Loucy (cell line): Measurements from ENCODE around the gene TNRC6C.

ENCODE experiments used
- CTCF ChIP-seq: fragments of 200-600 bp; sonication (generic); conservative IDR thresholded peaks from 2 replicates; pipeline ENCODE4 v1.5.1; 2014; ENCODE audit warnings: mild to moderate bottlenecking, antibody characterized with exemption, low read length
- EZH2phosphoT487 ChIP-seq: fragments of 200-600 bp; IDR thresholded peaks from 2 replicates; pipeline ENCODE4 v1.6.1; 2018; ENCODE audit warnings: antibody characterized with exemption, mild to moderate bottlenecking, moderate library complexity, borderline replicate concordance

- TF ChIP-seq CTCF (no peak), EZH2phosphoT487 (no peak)
Measured at GRCh38 chr17:78108726-78109488, 150.4 kb downstream of the TNRC6C start.
